ENCODE results near the gene PPP2R1B. TPM values are rescaled to one million over a fixed set of nuclear protein-coding genes. Genes with fewer than 3 reads are reported as not detected.

The PPP2R1B gene
- total and polyA plus RNA-seq, 2 of the 8 experiments (the other 6 are each of a cell fraction or from before 2014, with no cell fraction given) = 25.8 to 87.0 TPM

DNA sequence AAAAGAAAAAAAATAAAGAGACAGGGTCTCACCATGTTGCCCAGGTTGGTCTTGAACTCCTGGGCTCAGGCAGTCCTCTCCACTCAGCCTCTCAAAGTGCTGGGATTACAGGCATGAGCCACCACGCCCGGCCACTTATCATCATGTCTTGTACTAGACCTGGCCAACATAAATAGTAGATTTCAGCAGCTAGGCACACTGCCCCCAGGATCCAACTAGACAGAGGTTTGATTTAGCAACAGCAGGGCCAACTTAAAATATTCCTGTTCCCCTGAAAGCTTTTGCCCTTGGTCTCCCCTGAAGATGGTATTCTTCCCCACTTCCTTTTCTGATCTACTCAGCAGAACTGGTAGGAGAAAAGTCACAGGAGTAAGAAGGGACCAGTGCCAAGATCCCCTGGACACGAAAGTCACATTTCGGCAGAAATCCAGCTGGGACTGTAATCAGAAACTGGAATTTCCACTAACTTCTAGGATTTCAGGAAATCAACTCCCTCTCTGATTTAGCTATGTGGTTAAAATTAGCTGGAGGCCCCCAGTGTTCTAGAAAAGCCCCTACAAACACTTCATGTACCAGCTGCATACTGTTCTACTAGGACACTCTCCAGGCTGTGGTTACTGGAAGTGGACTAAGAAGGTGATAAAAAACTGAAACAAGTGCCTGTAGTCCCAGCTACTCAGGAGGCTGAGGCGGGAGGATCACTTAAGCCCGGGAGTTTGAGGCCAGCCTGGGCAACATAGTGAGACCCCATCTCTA is 8.9 kb upstream of the PPP2R1B start:
- Histone ChIP-seq H3K4ac (replicated peaks; ENCODE audit: insufficient read length, low read depth, low read length) (no peak overlapping the region), H3K79me2 (ENCODE audit: control insufficient read depth in 1 of 2, insufficient read depth in 2 of 2, low read length in 2 of 2) (no peaks in the 10 kb centered on the region), H4K5ac (ENCODE audit: insufficient read length, low read depth, low read length) (no peak overlapping the region), H3K27ac (ENCODE audit: low read depth, low read length) (no peak overlapping the region), H3K9me3 (ENCODE audit: insufficient read depth in 2 of 2, low read depth in 1 of 2, low read length in 1 of 2) (no peaks in the 10 kb centered on the region), H2BK20ac (ENCODE audit: low read length) (no peak overlapping the region), H3K56ac (replicated peaks; ENCODE audit: insufficient read length, low read depth, low read length) (no peak overlapping the region), H2BK12ac (ENCODE audit: low read depth, low read length) (no peak overlapping the region), H4K8ac (ENCODE audit: extremely low read depth, insufficient read depth, low read length) (no peak overlapping the region), H4K91ac (replicated peaks; ENCODE audit: insufficient read length, low read length) (no peak overlapping the region), H3K23me2 (ENCODE audit: low read depth, low read length) (no peaks in the 10 kb centered on the region; the same call in 1 of the 2 replicates), H3K14ac (ENCODE audit: insufficient read length) (no peak overlapping the region), H3K27me3 (replicated peaks in 1 of 4; ENCODE audit: control insufficient read depth in 3 of 4, extremely low read depth in 1 of 4, insufficient read depth in 3 of 4, low read length in 3 of 4) (no peaks in the 10 kb centered on the region), H3K9ac (replicated peaks in 1 of 4; ENCODE audit: extremely low read depth in 1 of 4, low read depth in 3 of 4, low read length in 3 of 4) (no peak overlapping the region), H3K79me1 (ENCODE audit: low read depth, low read length) (no peaks in the 10 kb centered on the region), H3K4me2 (ENCODE audit: insufficient read depth in 1 of 2, low read depth in 2 of 2, low read length in 2 of 2) (no peak overlapping the region), H4K20me1 (replicated peaks in 1 of 2; ENCODE audit: control insufficient read depth in 1 of 2, insufficient read depth in 2 of 2, low read length in 2 of 2) (no peaks in the 10 kb centered on the region), H2BK5ac (ENCODE audit: low read depth, low read length) (no peak overlapping the region), H2BK15ac (ENCODE audit: low read length) (no peak overlapping the region), H3K4me1 (replicated peaks in 1 of 4; ENCODE audit: control insufficient read depth in 3 of 4, insufficient read depth in 4 of 4, low read length in 3 of 4) (peaks cover 0 to 8% (median 5%) of the 10 kb centered on the region in 4 experiments; a peak in 2 of 7 replicates), H2AK5ac (ENCODE audit: low read depth, low read length) (no peak overlapping the region), H3K36me3 (ENCODE audit: control insufficient read depth in 2 of 4, insufficient read depth in 4 of 4, low read length in 3 of 4) (no peaks in the 10 kb centered on the region), H3K23ac (ENCODE audit: insufficient read length) (no peak overlapping the region), H3K4me3 (ENCODE audit: extremely low read depth in 1 of 4, insufficient read depth in 2 of 4, low read depth in 3 of 4, low read length in 4 of 4) (no peak overlapping the region), H2AFZ (ENCODE audit: low read length) (no peak overlapping the region), H2BK120ac (replicated peaks; ENCODE audit: low read depth, low read length) (no peak overlapping the region), H3K18ac (ENCODE audit: extremely low read depth, low read length) (no peak overlapping the region)
- CTCF ChIA-PET (ENCODE audit: partially characterized antibody) = interaction anchor here (0.6 to 6.3 kb wide), 12 partner anchors 11 to 232 kb away, joined by 3 to 106 read pairs (median 4); partner anchors contain the start of genes ALG9, PPP2R1B and SIK2
- TF ChIP-seq, protein P1, sequence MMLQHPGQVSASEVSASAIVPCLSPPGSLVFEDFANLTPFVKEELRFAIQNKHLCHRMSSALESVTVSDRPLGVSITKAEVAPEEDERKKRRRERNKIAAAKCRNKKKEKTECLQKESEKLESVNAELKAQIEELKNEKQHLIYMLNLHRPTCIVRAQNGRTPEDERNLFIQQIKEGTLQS (IDR thresholded peaks at IDR 0.05; ENCODE audit: insufficient read depth, low read depth, low read length) = no peak
- no peak for TF ChIP-seq SIX5 (IDR thresholded peaks at IDR 0.05; ENCODE audit: low read depth, low read length)
- TF ChIP-seq TAF1 (IDR thresholded peaks at IDR 0.05; ENCODE audit: low read depth, low read length) = no peak
- TF ChIP-seq SUZ12 (IDR thresholded peaks at IDR 0.05; ENCODE audit: low read length) = no peak
- TF ChIP-seq PHF8 (conservative IDR thresholded peaks at IDR 0.05; ENCODE audit: low read depth, low read length) = no peak
- TF ChIP-seq HDAC6 (IDR thresholded peaks at IDR 0.05; ENCODE audit: low read depth, low read length) = no peak
- no peak for TF ChIP-seq POU5F1 (IDR thresholded peaks at IDR 0.05; ENCODE audit: low read depth, low read length)
- TF ChIP-seq BRCA1 (IDR thresholded peaks at IDR 0.05; ENCODE audit: low read depth, low read length) = no peak
- TF ChIP-seq SRF (IDR thresholded peaks at IDR 0.05; ENCODE audit: low read depth, low read length) = no peak
- no peak for TF ChIP-seq HDAC2 (IDR thresholded peaks at IDR 0.05; ENCODE audit: borderline replicate concordance in 1 of 2, low read depth in 2 of 2, low read length in 2 of 2)
- TF ChIP-seq, protein P2, sequence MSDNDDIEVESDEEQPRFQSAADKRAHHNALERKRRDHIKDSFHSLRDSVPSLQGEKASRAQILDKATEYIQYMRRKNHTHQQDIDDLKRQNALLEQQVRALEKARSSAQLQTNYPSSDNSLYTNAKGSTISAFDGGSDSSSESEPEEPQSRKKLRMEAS (IDR thresholded peaks at IDR 0.05) = no peak
- no peak for TF ChIP-seq SP1 (IDR thresholded peaks at IDR 0.05; ENCODE audit: low read depth, low read length)
- FAIRE-seq = no peak
- DNase-seq (ENCODE audit: low read depth in 1 of 2, low spot score in 2 of 2) = no peak
- POLR2A ChIA-PET (ENCODE audit: partially characterized antibody) = interaction anchor here (3.7 kb wide), 1 partner anchor 9 kb away, joined by 25 read pairs; the partner anchor contains the start of gene PPP2R1B
- WGBS, 2 experiments (ENCODE audit: extremely low coverage in 1 of 2, insufficient coverage in 1 of 2, insufficient read length in 1 of 2, insufficient replicate concordance in 2 of 2, low coverage in 1 of 2, low lambda C conversion rate in 2 of 2, missing lambda C conversion rate in 1 of 2) = 96% methylated on average over 6 of the region's 6 CpGs; no CpG with 5 or more reads in 1 of the 2 experiments

All from H1 (cell line).